HCEC 1CT (cell line): Measurements from ENCODE around the gene ARHGAP18.

Experiments
- DNase-seq: peaks from one replicate; pipeline ENCODE4 v3.0.0-alpha.2; 2017

Gene ARHGAP18

DNA sequence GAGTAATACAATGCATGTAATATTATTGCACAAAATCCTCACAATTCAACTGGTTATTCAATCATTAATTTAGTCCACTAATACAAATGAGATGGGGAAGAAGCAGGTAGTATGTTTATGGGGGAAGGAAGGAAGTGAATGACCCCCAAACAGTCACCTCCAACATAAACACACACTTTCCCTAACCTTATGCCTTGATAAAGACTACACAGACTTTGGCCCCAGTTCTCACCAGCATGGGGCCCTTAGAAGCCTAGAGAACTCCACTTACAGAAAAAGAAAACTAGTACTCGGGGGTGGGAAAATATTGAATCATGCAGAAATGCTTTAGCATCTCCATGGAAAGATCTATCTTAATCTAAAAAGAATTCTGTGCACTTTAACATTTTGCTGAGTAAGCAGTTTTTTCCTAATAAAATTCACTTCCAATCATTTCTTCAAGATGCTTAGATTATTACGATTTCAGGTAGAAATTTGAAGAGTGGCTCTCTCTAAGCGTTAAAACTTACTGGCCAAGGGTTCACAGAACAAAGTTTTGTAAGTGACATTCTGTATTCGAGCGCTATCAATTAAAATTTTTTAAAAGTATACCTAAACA lies 18.8 kb downstream of the ARHGAP18 start:
- no peak for DNase-seq

DNA sequence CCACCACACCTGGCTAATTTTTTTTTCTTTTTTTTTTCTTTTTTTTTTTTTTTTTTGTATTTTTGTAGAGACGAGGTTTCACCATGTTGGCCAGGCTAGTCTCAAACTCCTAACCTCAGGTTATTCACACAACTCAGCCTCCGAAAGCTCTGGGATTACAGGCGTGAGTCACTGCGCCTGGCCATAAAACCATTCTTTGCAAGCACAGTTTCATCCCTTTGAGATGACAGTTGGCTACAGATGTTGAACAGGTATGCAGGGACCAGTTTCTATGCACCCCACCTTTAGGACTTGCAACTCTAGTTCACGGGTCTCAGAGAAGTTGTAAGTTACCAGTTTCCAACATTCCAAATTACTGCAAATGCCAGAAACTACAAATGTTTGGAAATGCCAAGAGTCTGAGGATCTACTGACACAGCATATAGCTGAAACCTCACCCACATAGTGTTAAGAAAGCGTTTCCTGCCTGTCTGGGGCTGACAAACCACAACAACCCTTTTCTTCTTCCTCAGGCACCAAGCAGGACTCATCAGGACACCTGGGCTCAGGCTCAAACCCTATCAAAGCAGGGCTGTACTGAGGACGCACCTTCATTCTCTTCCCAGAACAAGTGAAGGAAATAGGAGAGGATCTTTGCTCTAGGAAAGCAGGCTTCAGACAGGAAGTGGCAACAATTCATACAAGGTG lies 22.9 kb downstream of the ARHGAP18 start:
- DNase-seq: no peak

DNA sequence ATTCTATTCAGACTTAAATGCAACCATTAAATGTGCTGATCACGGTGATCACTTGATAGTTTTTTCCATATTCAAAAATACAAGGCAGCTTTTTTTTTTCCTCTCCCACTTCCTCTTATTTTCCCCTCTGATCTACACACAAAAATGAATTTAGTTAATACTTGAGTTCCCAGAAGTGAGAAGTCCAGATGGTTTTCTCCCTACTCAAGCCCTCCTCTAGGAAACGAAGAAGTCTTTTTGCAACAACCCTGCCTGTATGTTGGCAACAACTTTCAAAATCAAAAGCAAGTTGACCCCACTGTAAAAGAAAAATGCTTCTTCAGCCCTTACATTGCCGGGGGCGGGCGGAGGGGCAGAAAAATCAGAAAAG lies 24.3 kb downstream of the ARHGAP18 start:
- DNase-seq: no peak

DNA sequence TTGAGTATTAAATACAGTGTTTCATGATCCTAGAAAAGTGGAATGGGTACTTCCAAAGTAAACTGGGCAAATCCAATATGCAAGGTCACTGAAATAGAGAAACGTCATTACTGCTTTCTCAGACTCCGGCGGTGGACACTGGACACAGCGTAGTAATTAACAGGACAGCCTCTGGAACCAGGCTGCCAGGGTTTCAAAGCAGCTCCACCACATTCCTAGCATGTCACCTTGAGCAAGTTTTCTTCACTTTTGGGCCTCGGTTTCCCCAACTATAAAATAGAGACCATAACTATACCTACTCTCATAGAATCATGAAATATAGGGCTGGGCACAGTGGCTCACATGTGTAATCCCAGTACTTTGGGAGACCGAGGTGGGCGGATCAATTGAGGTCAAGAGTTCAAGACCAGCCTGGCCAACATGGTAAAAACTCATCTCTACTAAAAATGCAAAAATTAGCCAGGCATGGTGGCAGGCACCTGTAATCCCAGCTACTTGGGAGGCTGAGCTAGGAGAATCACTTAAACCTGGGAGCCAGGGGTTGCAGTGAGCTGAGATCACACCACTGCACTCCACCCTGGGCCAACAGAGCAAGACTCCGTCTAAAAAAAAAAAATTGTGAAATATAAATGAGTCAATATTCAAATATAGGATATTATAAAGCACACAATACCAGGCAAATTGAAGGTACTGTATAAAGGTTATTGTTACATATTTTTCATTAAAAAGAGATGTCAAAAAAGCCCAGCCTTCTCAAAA lies 24.9 kb downstream of the ARHGAP18 start:
- no peak for DNase-seq

DNA sequence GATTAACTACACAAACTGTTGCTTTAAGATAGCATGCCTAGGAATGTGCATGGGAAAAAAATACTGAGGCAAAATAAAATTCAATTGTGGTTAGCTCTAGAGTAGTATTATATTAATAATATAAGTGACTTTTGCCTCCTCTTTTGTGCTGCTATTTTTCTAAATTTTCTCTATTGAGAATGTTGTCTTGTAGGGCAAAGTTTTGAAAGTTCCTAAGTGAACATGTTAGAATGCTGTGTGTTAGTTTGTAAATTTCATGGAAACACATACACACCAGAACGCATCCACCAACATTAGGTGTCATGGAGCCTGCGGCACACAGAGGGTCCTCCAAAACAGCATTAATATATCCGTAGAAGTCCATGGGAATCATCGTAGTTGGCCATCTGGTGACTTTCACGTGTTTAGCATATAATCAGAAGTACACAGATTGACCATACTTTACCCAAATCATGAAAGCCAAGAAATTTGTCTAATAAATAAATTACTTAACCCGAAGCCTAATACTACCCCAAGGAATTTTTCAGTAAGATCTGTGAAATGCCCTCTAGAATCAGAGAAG lies 25.6 kb downstream of the ARHGAP18 start:
- no peak for DNase-seq

DNA sequence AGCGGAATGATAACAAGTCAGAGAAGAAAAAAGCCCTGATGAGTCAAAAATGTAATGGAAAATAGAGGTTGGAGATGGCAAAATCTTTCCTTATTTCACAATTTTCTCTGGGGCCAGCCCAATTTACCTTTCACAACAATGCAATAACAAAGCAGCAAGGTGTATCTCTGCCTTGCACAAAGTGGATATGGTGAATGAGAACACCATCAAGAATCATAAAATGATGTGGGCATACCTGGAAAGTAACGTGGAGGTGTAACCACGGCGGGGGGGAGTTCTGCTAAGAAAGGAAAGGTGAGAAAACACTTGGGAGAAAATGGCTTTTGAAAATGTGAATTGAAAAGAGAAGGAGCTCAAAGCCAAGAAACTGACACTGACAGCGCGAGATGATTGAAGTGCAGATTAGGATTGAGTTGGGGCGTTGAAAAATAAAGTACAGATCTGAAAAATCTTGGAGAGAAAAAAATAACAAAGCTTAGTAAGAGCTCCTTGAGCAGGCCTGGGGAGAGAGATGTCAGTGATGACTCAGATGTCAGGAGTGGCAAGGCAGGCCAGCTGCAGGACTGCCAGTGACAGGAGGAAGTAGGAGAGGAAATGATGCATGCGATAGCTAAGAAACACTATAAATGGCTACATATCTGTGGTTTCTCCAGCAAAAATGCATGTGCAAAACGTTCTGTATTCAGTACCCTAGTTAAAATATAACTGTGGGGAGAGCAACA lies 26.2 kb downstream of the ARHGAP18 start:
- peak; percentile 100 for DNase-seq

DNA sequence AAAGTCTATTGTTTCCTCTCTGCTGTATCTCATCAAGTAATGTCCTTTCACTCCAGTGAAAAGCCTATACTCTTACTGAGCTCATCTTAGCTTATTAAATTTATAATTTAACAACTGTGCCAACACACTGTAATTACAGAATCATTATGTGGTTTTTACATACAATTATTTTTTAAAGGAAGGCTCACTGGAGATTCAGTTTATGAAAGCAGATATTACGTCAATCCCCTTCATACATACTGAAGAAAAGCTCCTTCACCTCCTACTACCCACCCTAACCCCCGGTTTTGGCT lies 28.1 kb downstream of the ARHGAP18 start:
- no peak for DNase-seq

DNA sequence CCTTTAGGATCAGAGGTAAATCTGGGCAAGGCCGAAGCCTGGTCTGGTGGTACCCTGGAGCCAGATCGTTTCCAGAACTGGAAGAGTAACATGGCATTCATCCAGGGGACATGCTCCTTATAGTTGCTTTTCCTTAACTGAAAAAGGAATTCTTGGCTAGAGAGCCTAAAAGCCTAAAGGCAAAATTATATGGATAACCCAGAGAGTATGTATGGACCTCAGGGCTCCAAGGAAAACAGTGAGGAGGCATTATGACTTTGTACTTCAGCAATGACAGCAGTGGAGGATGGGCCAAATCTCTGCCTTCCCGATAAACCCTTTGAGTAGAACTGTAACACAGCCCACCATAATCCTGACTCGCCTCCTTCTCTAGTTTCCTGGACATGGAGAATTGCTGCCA lies 29.3 kb downstream of the ARHGAP18 start:
- DNase-seq: no peak

DNA sequence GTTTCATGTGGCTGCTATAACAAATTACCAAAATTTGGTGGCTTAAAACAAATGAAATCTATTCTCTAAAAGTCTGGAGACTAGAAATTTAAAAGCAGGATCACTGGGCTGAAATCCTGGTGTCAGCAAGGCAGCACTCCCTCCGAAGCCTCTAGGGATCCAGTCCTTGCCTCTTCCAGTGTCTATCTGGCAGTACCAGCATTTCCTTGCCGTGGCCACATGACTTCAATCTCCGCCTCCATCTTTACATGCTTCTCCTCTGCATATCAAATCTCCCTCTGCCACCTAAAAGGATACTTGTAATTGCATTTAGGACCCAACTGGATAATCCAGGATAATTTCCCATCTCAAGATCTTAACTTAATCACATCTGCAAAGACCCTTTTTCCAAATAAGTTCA lies 30.2 kb downstream of the ARHGAP18 start:
- peak; percentile 77 for DNase-seq

DNA sequence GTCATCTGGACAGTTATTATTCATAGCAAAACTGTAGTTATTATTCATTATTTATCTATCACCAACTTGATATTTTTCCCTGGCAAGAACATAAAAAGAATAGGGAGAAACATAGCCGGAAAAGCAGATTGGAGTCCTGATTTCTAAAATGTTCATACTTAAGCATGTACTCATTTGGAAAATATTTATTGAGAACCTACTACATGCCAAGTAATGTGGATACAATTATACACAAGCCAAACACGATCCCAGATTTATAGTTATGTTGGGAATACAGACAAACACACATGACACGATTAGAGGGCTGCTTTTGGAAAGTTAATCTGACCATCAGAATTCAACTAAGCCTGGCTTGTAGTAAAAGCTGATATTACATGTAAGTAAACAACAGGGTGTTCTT lies 30.7 kb downstream of the ARHGAP18 start:
- peak; percentile 78 for DNase-seq

DNA sequence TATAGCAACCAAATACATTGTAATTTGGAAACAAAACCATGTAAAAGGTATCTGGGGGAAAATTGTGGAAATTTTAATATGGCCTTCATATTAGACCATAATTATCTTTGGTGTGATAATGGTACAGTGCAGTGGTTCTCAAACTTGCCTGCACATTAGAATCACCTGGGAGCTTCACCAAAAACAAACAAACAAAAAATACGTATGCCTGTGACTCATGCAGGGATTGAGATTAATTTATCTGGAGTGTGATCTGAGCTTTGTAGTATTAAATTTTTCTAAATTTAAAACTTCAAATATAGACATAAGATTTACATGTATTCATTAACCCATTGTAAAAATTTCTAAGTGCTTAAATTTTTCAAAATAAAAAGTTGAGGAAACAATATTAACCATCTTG lies 31.5 kb downstream of the ARHGAP18 start:
- no peak for DNase-seq

DNA sequence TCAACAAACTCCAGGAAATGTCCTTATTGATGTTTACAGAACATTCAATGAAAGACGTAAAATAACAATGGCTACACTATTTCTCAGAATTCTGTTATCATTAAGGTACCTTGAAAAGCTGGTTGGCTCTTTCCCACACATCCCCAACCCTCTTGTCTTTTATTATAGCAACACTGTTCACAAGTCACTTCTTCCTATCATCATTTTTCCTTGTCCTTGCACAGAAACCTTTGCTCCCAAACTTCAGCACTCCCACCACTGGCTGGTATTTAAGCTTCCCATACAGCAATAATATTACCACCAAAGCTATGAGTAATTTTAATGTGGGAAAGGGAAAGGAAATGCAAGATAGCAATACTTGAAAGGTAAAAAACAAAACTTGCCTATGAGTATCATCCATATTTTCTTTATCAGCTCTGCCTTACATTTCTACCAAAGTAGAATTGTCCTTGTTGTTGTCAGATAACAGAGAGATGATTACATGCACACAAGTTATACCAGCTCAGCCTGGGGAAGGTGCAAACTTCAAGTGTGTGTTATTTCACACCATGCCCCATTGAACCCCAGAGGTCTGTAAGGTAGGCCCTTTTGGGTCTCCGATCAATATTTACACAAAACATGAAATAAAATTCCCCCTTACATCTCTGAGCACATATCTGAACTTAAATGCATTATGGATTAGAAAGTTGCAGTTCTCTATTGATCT lies 32.2 kb downstream of the ARHGAP18 start:
- no peak for DNase-seq

DNA sequence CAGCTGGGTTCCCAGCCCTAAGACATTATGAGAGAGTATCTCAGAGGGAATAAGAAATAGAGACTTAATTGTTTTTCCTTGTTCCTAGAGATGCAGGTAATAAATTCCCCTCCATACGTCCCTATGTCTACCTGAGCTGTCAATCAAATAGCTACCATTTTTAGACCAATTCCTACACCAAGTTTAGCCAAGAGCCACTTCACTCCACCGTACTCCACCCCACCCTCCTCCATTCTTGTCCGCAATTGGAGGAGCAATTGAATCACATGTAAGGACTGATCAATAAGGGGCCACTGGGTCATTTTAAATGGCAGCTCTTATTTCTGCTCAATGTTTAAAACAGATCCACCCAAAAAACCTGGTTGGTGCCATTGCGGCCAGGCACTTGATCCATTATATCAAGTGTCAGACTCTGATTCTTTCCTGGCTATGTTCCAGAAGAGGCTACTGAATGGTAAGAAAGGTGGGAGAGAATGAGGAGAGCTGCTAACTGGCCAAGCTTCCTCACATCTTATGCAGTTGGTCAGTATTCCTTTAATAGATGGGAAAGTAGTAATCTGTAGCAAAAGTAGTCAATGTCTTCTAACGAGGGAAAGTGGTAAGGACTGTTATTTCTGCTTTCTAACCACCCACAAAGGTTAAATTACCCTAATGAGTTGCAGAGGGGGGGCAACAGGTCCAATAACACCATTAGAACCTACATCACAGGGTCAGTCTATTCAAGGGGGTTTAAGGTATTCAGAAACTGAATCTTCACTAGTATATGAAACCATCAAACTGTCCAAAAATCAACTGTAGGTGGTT lies 34.1 kb downstream of the ARHGAP18 start:
- no peak for DNase-seq

DNA sequence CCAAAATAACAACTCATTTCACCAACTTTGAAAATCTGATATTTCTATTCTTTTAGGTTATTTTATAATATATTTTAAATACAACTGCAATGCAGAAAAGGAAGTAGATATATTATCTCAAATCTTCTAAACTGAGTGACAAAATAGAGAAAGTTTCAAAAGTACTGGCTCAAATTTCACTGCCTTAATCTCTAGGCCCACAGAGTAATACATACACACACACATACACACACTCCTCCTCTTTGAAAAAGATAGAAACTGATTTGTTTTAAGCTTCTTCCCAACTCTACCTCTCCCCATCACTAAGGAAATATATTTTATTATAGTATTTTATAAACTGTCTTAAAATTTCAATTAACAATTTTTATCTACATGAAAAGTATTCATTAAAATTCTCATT lies 36.2 kb downstream of the ARHGAP18 start:
- no peak for DNase-seq

DNA sequence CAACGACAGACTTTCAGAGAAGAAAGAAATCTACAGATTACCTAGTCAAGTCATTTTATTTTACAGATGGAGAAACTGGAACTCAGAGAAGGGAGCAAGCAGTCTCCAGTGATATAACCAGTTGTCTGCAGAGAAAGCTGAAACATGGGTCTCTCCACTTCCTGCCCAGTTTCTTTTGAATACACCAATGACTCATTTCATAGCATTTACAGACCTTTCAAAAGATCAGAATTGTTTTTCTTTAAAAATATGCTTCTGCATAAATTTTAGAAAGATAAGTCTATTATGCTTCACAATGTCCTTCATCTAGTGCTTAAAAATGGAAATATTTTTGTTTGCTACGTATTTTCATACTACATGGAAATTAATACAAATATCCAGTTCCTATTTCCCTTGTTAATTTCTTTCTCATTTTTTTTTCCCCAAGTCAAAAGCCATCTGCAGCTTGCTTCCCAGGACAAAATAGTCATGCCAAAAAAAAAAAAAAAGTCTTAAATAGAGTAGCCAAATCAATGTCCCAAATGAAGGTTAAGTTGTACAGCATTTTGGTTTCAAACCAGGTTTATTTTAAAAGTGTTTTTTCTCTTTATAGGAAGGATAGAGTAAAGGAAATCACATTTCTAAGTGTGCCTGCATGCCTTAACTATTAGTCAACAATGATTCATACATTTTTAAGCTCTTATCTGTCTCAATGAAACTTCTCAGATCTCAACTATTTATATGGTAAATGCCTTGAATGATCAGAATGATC lies 36.9 kb downstream of the ARHGAP18 start:
- DNase-seq: peak; percentile 89

DNA sequence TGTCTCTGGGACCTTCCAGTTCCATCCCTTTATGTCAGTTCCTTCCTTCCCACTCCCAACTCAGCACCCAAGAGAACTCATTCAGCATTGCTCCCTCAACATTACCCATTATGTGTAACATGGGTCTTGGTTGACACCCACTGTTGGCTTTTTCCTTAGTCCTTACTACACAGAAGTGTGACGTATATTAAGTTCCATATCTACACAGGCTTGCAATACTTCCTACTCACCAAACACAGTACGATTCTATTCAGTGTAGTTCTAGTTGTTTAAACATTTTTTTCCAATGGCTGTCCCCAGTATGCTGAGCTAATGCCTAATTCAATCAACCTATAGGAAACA lies 37.7 kb downstream of the ARHGAP18 start:
- DNase-seq: no peak

DNA sequence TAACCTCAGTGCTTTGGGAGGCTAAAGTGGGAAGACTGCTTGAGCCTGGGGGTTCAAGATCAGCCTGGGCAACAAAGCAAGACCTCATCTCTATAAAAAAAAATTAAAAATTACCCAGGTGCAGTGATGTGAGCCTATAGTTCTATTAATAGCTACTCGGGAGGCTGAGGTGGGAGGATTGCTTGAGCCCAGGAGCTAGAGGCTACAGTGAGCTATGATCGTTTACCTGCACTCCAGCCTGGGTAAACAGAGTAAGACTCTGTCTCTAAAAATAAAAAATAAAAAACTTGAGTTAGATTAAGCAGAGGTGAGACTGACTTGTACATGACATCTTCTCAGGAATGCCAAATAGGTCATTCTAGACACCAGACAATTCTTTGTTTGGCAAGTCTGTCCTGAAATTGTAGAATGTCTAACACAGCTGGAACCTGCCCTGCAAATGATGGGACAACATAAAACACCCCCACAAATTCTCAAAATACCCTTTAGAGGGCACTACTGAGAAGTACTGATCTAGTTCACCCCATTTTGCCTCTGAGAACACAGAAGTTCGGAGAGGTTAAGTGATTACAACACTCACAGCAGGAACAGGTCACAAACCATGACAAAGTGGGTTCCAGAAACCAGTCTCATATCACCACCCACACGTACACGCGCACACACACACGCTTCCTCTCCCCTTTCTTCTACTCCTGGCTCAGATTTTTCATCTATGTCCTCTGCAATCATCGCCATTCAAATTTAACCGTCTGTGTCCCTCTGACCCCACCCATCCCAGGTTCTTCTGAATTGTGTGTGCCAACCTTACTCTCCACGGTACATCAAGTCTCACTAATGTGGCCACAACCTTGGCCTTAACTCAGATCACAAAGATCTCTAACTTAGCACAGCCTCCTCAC lies 38.3 kb downstream of the ARHGAP18 start:
- DNase-seq: peak; percentile 44

DNA sequence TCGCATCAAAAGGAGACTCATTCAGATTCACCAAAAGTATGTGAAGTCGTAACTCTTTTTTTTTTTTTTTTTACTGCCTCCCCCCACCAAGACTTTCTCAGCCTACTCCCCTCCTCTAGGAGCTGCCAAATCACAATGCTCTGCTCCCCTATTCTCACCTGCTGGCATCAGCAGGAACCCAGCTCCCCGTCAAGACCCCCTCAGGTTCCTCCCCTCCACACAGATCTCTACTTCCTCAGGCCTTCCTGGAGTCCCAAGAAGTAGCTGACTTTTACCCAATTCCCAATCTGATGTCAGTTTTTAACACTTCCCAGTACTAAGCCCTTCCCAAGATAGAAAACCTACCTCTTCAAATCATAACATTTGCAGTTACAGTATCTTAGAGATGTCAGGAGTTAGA lies 39.3 kb downstream of the ARHGAP18 start:
- no peak for DNase-seq

DNA sequence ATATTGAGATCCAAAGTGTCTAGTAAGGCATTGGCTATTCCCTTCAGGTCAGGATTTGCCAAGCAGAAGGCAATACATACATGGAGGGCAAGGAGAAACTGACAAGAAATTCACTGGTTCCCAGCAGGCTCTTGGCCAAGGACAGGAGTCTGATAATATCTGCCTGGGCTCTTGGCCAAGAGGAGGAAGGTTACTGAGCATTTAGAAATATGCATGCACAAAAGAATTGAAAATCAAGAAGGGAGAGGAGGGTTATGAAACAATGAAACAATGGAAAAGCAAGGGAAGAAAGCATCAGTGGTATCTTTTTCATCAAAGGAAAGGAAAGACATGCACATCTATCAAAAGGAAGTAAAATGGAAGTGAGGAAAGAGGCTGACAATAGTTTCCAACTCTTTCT lies 42.4 kb downstream of the ARHGAP18 start:
- no peak for DNase-seq

DNA sequence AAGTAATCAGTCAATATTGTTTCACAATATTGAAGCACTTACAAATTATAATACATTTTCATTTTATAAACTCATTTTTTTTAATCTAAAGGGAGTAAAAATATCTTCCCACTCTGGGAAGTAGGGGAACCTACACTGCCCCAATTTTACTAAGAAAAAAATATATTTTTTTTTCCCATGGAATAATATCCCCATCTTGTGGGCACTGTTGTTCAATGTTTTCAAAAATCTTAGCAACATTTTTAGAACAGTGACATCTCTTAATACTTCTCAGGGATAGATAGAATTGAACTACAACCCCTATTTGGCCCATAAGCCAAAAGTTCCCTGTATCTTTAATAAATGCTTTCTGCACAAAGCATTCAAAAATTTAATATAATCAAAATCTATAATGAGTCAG lies 42.9 kb downstream of the ARHGAP18 start:
- DNase-seq: no peak
